ENCODE measurements around the gene GABRD.

GABRD gene

GRCh38 chr1:2056955-2057590, 37.9 kb downstream of the GABRD start:
- DNase-seq: no peak

- no peak for DNase-seq
These were observed 40.3 kb downstream of the GABRD start for GRCh38 chr1:2059290-2059953.

- DNase-seq: no peak
These were observed 40.9 kb downstream of the GABRD start for GRCh38 chr1:2060072-2060471.

- no peak for DNase-seq
These were observed 41.4 kb downstream of the GABRD start for GRCh38 chr1:2060535-2060934.

- DNase-seq: no peak
These were observed 42.1 kb downstream of the GABRD start for GRCh38 chr1:2061065-2061778.

- no peak for DNase-seq
These were observed 46.6 kb downstream of the GABRD start for GRCh38 chr1:2065699-2066098.

- no peak for DNase-seq
These were observed 48.2 kb downstream of the GABRD start for GRCh38 chr1:2067393-2067792.

- DNase-seq: no peak
These were observed 48.8 kb downstream of the GABRD start for GRCh38 chr1:2067981-2068380.

- DNase-seq: no peak
These were observed 49.8 kb downstream of the GABRD start for GRCh38 chr1:2068951-2069350.

GRCh38 chr1:2070016-2070415, 50.9 kb downstream of the GABRD start:
- no peak for DNase-seq

- no peak for DNase-seq
These were observed 51.8 kb downstream of the GABRD start for GRCh38 chr1:2070800-2071530.

- no peak for DNase-seq
These were observed 53.1 kb downstream of the GABRD start for GRCh38 chr1:2072109-2072806.

- DNase-seq: no peak
These were observed 53.7 kb downstream of the GABRD start for GRCh38 chr1:2072891-2073290.

- DNase-seq: no peak
These were observed 54.5 kb downstream of the GABRD start for GRCh38 chr1:2073382-2074230.

- DNase-seq: no peak
These were observed 55.3 kb downstream of the GABRD start for GRCh38 chr1:2074396-2074795.

- DNase-seq: no peak
These were observed 56.0 kb downstream of the GABRD start for GRCh38 chr1:2074944-2075740.

- DNase-seq: no peak
These were observed 57.7 kb downstream of the GABRD start for GRCh38 chr1:2076826-2077225.

GRCh38 chr1:2078170-2078569, 59.0 kb downstream of the GABRD start:
- DNase-seq: no peak

- DNase-seq: no peak
These were observed 60.4 kb downstream of the GABRD start for GRCh38 chr1:2079396-2080085.

- DNase-seq: no peak
These were observed 61.0 kb downstream of the GABRD start for GRCh38 chr1:2080140-2080539.

Data from T1000 (cell line).